AG04450 (cell line): ENCODE data around the gene PSMD1. TPM values are rescaled to one million over a fixed set of nuclear protein-coding genes. Genes with fewer than 3 reads are reported as not detected.

ENCODE experiments used
- CTCF ChIA-PET: fragments of 300-600, 350-600 bp; formaldehyde crosslinking; extraction: SDS; loops from one replicate; lab custom pipeline; 2022; ENCODE audit warnings: antibody characterized with exemption, inconsistent platforms; lab: Charles Lee
- POLR2A ChIA-PET: fragments of 350-600 bp; formaldehyde crosslinking; extraction: SDS; loops from one replicate; lab custom pipeline; 2021; ENCODE audit warnings: antibody characterized with exemption, inconsistent platforms; lab: Yijun Ruan, JAX
- DNase-seq: peaks from one replicate; pipeline ENCODE4 v3.0.0-alpha.2; 2011; ENCODE audit warnings: low read depth, low spot score
- H3K27ac ChIP-seq: one replicate; pipeline ENCODE4 v1.5.1; 2012; ENCODE audit warnings: low read depth, low read length, control low read depth
- H3K27me3 ChIP-seq: one replicate; pipeline ENCODE4 v1.6.0; 2012; ENCODE audit warnings: low read length; ENCODE audit not compliant: control insufficient read depth, insufficient read depth
- H3K4me3 ChIP-seq: 2 replicates; pipeline ENCODE4 v1.5.1; 2011; ENCODE audit warnings: mild to moderate bottlenecking, low read depth, low read length, control low read depth
- H3K9me3 ChIP-seq: 2 replicates; pipeline ENCODE4 v1.5.1; 2012; ENCODE audit warnings: low read length; ENCODE audit not compliant: control insufficient read depth, insufficient read depth
- CTCF ChIP-seq: IDR thresholded peaks from 2 replicates; pipeline ENCODE4 v1.5.1; 2011; ENCODE audit warnings: low read depth, low read length, control low read depth, inconsistent platforms
- polyA plus RNA-seq: library from polyadenylated mRNA; depleted of rRNA; stranded (reverse); fragments of >200 nt; gene quantifications from 2 replicates; pipeline ENCODE4 v1.2.3, GENCODE V29; 2011

The PSMD1 gene
- polyA plus RNA-seq, 1 experiment = 211 TPM

- no peak overlapping the region for H3K4me3 ChIP-seq
- no peak for DNase-seq
- no peaks in the 10 kb centered on the region; the same call in 1 of the 2 replicates for H3K9me3 ChIP-seq
- no peak for TF ChIP-seq CTCF
- CTCF ChIA-PET = interaction anchor here (1.0 to 3.9 kb wide), 3 partner anchors 12 to 138 kb away, joined by 3 to 21 read pairs (median 5); no protein-coding TSS in a partner anchor
- POLR2A ChIA-PET = no interaction called here
- peaks cover 52% of the 10 kb centered on the region for H3K27me3 ChIP-seq
- H3K27ac ChIP-seq = no peak overlapping the region
Observed at GRCh38 chr2:231039821-231040364, 16.8 kb upstream of the PSMD1 start.

GRCh38 chr2:231041061-231041689 is 15.5 kb upstream of the PSMD1 start:
- peaks cover 42% of the 10 kb centered on the region for H3K27me3 ChIP-seq
- no peak for DNase-seq
- H3K27ac ChIP-seq = no peak overlapping the region
- no peak for TF ChIP-seq CTCF
- no peaks in the 10 kb centered on the region; the same call in 1 of the 2 replicates for H3K9me3 ChIP-seq
- POLR2A ChIA-PET = no interaction called here
- H3K4me3 ChIP-seq = no peak overlapping the region
- CTCF ChIA-PET = interaction anchor here (3.9 kb wide), 1 partner anchor 11 kb away, joined by 21 read pairs; no protein-coding TSS in a partner anchor

GRCh38 chr2:231043796-231044195 is 12.9 kb upstream of the PSMD1 start:
- no peak overlapping the region for H3K4me3 ChIP-seq
- H3K27ac ChIP-seq = no peak overlapping the region
- no peaks in the 10 kb centered on the region; the same call in 1 of the 2 replicates for H3K9me3 ChIP-seq
- ChIA-PET CTCF (interaction anchor here (1.1 to 1.5 kb wide), 2 partner anchors 9 to 219 kb away, joined by 4 to 22 read pairs; no protein-coding TSS in a partner anchor), POLR2A (no interaction called here)
- no peak for DNase-seq
- TF ChIP-seq CTCF = no peak
- peaks cover 47% of the 10 kb centered on the region for H3K27me3 ChIP-seq

GRCh38 chr2:231046916-231047273 is 9.8 kb upstream of the PSMD1 start:
- ChIA-PET CTCF (no interaction called here), POLR2A (no interaction called here)

More at GRCh38 chr2:231046916-231047273, 9.8 kb upstream of the PSMD1 start:
- no peak for DNase-seq
- Histone ChIP-seq H3K9me3 (no peaks in the 10 kb centered on the region), H3K27ac (no peak overlapping the region), H3K27me3 (peaks cover 34% of the 10 kb centered on the region), H3K4me3 (no peak overlapping the region)
- no peak for TF ChIP-seq CTCF
